Measurements from ENCODE around the gene MAP2K5. TPM values are rescaled to one million over a fixed set of nuclear protein-coding genes. Genes with fewer than 3 reads are reported as not detected.

The MAP2K5 gene
- total and polyA plus RNA-seq, 7 donors, result 11.3 to 19.4 (median 14.3) TPM

DNA sequence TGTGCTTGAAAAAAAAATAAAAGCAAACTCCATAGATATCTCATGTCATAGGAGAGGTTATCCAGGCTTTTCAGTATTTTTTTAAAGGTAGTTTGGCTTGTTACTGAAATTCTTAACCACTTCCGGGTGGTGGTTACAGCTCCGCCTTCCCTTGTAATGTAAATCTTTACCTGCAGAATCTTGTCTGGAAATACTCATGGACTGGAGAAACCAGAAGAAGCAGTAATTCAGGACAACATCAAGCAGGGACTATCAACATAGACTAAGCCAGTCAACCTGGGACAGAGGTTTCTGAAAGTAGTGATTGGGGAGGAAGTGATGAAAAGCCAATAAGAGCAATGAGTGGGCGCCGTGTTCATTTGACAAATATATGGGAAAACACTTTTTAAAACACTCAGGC, 203.9 kb downstream of the MAP2K5 start:
- Histone ChIP-seq H3K27ac (no peak overlapping the region), H3K27me3 (no peaks in the 10 kb centered on the region), H3K4me1 (peaks cover 0 to 26% (median 19%) of the 10 kb centered on the region in 4 donors), H3K9me3 (no peaks in the 10 kb centered on the region), H3K4me3 (no peak overlapping the region), H3K36me3 (no peaks in the 10 kb centered on the region)
- no peak for TF ChIP-seq POLR2AphosphoS5 (IDR thresholded peaks at IDR 0.05)
- no peak for TF ChIP-seq CTCF (IDR thresholded peaks at IDR 0.05)
- TF ChIP-seq POLR2A (IDR thresholded peaks at IDR 0.05), result no peak
- no peak for TF ChIP-seq EP300 (IDR thresholded peaks at IDR 0.05)
- intact Hi-C loops (cut with DNase I), result no loop called here
- 57 to 63% methylated on average over 4 of the region's 4 CpGs for WGBS, 2 donors
- DNase-seq, result no peak

DNA sequence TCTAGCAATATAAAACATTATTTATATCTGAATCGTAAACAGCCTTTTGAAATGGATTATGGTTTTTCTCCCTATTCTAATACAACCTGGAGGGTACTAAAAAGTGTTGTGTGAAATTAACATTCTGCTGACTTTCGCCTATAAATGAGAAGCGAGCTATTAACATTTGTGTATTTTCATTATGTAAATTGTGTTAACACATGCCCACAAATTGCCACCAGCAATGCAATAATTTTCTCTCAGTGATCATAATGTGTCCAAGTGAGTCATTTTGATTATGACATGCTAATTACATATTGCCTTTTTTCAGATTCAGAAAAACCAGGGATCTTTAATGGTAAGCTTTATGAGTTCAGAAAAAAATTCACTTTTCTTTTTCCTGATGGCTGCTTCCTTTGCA, 205.4 kb downstream of the MAP2K5 start:
- H3K4me3 ChIP-seq, result no peak overlapping the region
- H3K27me3 ChIP-seq, result no peaks in the 10 kb centered on the region
- no peaks in the 10 kb centered on the region for H3K36me3 ChIP-seq
- TF ChIP-seq POLR2AphosphoS5 (IDR thresholded peaks at IDR 0.05) (no peak), CTCF (IDR thresholded peaks at IDR 0.05) (no peak), POLR2A (IDR thresholded peaks at IDR 0.05) (no peak), EP300 (IDR thresholded peaks at IDR 0.05) (no peak)
- H3K4me1 ChIP-seq, result peaks cover 0 to 26% (median 19%) of the 10 kb centered on the region in 4 donors
- no peaks in the 10 kb centered on the region for H3K9me3 ChIP-seq
- DNase-seq, result no peak
- no peak overlapping the region for H3K27ac ChIP-seq
- intact Hi-C loops (cut with DNase I), result no loop called here
- WGBS, 2 donors, result 96 to 97% methylated on average over 3 of the region's 3 CpGs

DNA sequence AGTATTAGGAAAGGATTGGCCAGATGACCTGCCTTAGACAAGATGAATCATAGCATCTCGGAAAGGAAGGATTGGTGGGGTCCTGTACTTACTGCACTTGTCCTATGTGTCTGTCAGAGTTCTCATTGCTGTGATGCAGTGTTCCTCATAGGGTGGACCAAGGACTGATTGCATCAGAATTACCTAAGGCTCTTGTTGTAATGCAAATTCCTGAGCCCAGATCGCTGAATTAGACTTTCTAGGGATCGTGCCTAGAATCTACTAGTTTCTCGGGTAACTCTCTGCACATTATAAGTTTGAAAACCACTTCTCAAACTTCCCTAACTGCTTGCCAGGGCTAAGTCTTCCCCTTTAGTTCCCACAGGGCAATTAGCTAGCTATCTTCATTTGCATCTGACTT, 207.9 kb downstream of the MAP2K5 start:
- H3K9me3 ChIP-seq, result no peaks in the 10 kb centered on the region
- TF ChIP-seq CTCF (IDR thresholded peaks at IDR 0.05), result no peak
- TF ChIP-seq EP300 (IDR thresholded peaks at IDR 0.05), result no peak
- no peaks in the 10 kb centered on the region for H3K36me3 ChIP-seq
- WGBS, 2 donors, result 91 to 92% methylated on average over 4 of the region's 4 CpGs
- H3K27ac ChIP-seq, result no peak overlapping the region
- no peaks in the 10 kb centered on the region for H3K27me3 ChIP-seq
- intact Hi-C loops (cut with DNase I), result no loop called here
- DNase-seq, result no peak
- peaks cover 0 to 7% (median 3%) of the 10 kb centered on the region in 4 donors for H3K4me1 ChIP-seq
- H3K4me3 ChIP-seq, result no peak overlapping the region

- Histone ChIP-seq H3K4me1 (no peaks in the 10 kb centered on the region), H3K4me3 (no peak overlapping the region), H3K27ac (no peak overlapping the region), H3K27me3 (no peaks in the 10 kb centered on the region), H3K36me3 (no peaks in the 10 kb centered on the region), H3K9me3 (no peaks in the 10 kb centered on the region)
- 85 to 95% methylated on average over 3 of the region's 3 CpGs for WGBS, 2 donors
- intact Hi-C loops (cut with DNase I), result no loop called here
- no peak for DNase-seq
- TF ChIP-seq CTCF (IDR thresholded peaks at IDR 0.05), result no peak
- no peak for TF ChIP-seq POLR2AphosphoS5 (IDR thresholded peaks at IDR 0.05)
- TF ChIP-seq POLR2A (IDR thresholded peaks at IDR 0.05), result no peak
- no peak for TF ChIP-seq EP300 (IDR thresholded peaks at IDR 0.05)
Observed at GRCh38 chr15:67753891-67754290, 211.4 kb downstream of the MAP2K5 start.

DNA sequence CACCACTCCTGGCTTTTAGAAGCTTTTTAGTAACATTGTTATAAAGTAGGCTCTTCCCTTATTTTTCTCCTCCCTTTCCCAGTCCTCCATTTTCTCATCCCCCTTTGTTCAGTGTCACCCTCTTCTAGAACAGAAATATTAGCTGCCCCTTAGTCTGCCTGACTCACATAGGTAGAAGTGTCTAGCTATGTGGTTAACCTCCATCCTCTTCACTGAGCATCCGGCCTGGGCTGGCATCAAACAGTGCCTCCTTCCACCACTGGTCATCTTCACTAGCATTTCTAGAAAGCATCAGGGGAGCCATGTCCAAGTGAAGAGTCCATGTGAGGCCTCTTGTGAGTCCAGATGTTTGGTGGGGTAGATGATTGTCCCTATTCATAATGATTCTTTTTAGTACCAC, 212.8 kb downstream of the MAP2K5 start:
- TF ChIP-seq EP300 (IDR thresholded peaks at IDR 0.05) (no peak), CTCF (IDR thresholded peaks at IDR 0.05) (no peak), POLR2AphosphoS5 (IDR thresholded peaks at IDR 0.05) (no peak), POLR2A (IDR thresholded peaks at IDR 0.05) (no peak)
- intact Hi-C loops (cut with DNase I), result no loop called here
- 84 to 96% methylated on average over 1 of the region's 1 CpG for whole genome bisulfite sequencing, 2 donors

More for the DNA sequence above, 212.8 kb downstream of the MAP2K5 start:
- Histone ChIP-seq H3K9me3 (no peaks in the 10 kb centered on the region), H3K36me3 (no peaks in the 10 kb centered on the region), H3K27ac (no peak overlapping the region), H3K4me3 (no peak overlapping the region), H3K27me3 (no peaks in the 10 kb centered on the region), H3K4me1 (no peaks in the 10 kb centered on the region)
- no peak for DNase-seq
